ENCODE measurements around the gene OTULIN.

OTULIN gene

DNA sequence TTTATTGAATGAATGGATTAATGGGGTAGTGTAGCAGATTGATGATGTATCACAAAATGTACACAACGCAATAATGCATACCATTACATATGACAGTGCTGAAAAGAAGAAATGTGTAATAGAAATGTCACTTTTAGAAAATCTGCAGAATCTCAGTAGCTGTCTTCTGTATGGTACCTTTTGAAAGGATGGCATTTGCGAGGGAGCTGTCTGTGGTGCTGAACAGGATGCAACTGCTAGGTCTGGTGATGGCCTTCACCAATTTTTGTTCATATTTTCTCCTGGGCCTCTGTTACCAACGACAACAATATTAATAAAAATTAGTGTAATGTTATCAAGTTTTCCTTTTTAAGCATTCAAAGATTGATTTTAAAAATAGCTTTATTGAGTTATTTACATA, 36.2 kb upstream of the OTULIN start:
- Histone ChIP-seq H3K4me1 (ENCODE audit: insufficient read depth, low read length) (no peaks in the 10 kb centered on the region), H4K20me1 (ENCODE audit: insufficient read depth, low read length) (no peaks in the 10 kb centered on the region), H3K27ac (ENCODE audit: low read length) (no peak overlapping the region), H3K27me3 (ENCODE audit: insufficient read depth, low read length, poor library complexity) (no peaks in the 10 kb centered on the region), H3K79me2 (ENCODE audit: insufficient read depth, low read length) (no peaks in the 10 kb centered on the region), H3K9me3 (ENCODE audit: insufficient read depth, low read length, severe bottlenecking) (no peaks in the 10 kb centered on the region), H3K4me2 (ENCODE audit: insufficient read depth, low read length) (no peak overlapping the region), H3K9ac (ENCODE audit: low read depth, low read length) (no peak overlapping the region), H3K4me3 (ENCODE audit: low read depth in 1 of 2, low read length in 2 of 2) (no peak overlapping the region), H3K36me3 (ENCODE audit: insufficient read depth, low read length) (no peaks in the 10 kb centered on the region), H2AFZ (ENCODE audit: low read depth, low read length) (no peak overlapping the region)
- ATAC-seq (ENCODE audit: insufficient read depth, low read depth) (peak; percentile 93), DNase-seq (peak; percentile 73)
- TF ChIP-seq EZH2 (IDR thresholded peaks at IDR 0.05; ENCODE audit: borderline replicate concordance, low read depth, low read length, severe bottlenecking) = no peak
- TF ChIP-seq, protein P1, sequence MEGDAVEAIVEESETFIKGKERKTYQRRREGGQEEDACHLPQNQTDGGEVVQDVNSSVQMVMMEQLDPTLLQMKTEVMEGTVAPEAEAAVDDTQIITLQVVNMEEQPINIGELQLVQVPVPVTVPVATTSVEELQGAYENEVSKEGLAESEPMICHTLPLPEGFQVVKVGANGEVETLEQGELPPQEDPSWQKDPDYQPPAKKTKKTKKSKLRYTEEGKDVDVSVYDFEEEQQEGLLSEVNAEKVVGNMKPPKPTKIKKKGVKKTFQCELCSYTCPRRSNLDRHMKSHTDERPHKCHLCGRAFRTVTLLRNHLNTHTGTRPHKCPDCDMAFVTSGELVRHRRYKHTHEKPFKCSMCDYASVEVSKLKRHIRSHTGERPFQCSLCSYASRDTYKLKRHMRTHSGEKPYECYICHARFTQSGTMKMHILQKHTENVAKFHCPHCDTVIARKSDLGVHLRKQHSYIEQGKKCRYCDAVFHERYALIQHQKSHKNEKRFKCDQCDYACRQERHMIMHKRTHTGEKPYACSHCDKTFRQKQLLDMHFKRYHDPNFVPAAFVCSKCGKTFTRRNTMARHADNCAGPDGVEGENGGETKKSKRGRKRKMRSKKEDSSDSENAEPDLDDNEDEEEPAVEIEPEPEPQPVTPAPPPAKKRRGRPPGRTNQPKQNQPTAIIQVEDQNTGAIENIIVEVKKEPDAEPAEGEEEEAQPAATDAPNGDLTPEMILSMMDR (IDR thresholded peaks at IDR 0.05; ENCODE audit: borderline replicate concordance, extremely low read depth, low read length, poor library complexity, severe bottlenecking) = no peak

GRCh38 chr5:14630671-14631070, 33.8 kb upstream of the OTULIN start:
- no peak for ATAC-seq (ENCODE audit: insufficient read depth, low read depth)
- Histone ChIP-seq H3K4me2 (ENCODE audit: insufficient read depth, low read length) (no peak overlapping the region), H4K20me1 (ENCODE audit: insufficient read depth, low read length) (no peaks in the 10 kb centered on the region), H3K79me2 (ENCODE audit: insufficient read depth, low read length) (no peaks in the 10 kb centered on the region), H3K36me3 (ENCODE audit: insufficient read depth, low read length) (no peaks in the 10 kb centered on the region), H3K4me3 (ENCODE audit: low read depth in 1 of 2, low read length in 2 of 2) (no peak overlapping the region), H3K9me3 (ENCODE audit: insufficient read depth, low read length, severe bottlenecking) (no peaks in the 10 kb centered on the region), H3K9ac (ENCODE audit: low read depth, low read length) (no peak overlapping the region), H3K4me1 (ENCODE audit: insufficient read depth, low read length) (no peaks in the 10 kb centered on the region), H3K27ac (ENCODE audit: low read length) (no peak overlapping the region), H2AFZ (ENCODE audit: low read depth, low read length) (no peak overlapping the region), H3K27me3 (ENCODE audit: insufficient read depth, low read length, poor library complexity) (no peaks in the 10 kb centered on the region)
- no peak for DNase-seq
- TF ChIP-seq EZH2 (IDR thresholded peaks at IDR 0.05; ENCODE audit: borderline replicate concordance, low read depth, low read length, severe bottlenecking) = no peak
- TF ChIP-seq, protein P1 (IDR thresholded peaks at IDR 0.05; ENCODE audit: borderline replicate concordance, extremely low read depth, low read length, poor library complexity, severe bottlenecking) = no peak

GRCh38 chr5:14635656-14636055, 28.9 kb upstream of the OTULIN start:
- Histone ChIP-seq H3K9me3 (ENCODE audit: insufficient read depth, low read length, severe bottlenecking) (no peaks in the 10 kb centered on the region), H3K79me2 (ENCODE audit: insufficient read depth, low read length) (no peaks in the 10 kb centered on the region), H3K4me2 (ENCODE audit: insufficient read depth, low read length) (no peak overlapping the region), H3K4me3 (ENCODE audit: low read depth in 1 of 2, low read length in 2 of 2) (no peak overlapping the region), H3K4me1 (ENCODE audit: insufficient read depth, low read length) (no peaks in the 10 kb centered on the region), H3K9ac (ENCODE audit: low read depth, low read length) (no peak overlapping the region), H2AFZ (ENCODE audit: low read depth, low read length) (no peak overlapping the region), H3K36me3 (ENCODE audit: insufficient read depth, low read length) (no peaks in the 10 kb centered on the region), H3K27ac (ENCODE audit: low read length) (no peak overlapping the region), H4K20me1 (ENCODE audit: insufficient read depth, low read length) (no peaks in the 10 kb centered on the region), H3K27me3 (ENCODE audit: insufficient read depth, low read length, poor library complexity) (no peaks in the 10 kb centered on the region)
- ATAC-seq (ENCODE audit: insufficient read depth, low read depth) (no peak), DNase-seq (no peak)
- no peak for TF ChIP-seq EZH2 (IDR thresholded peaks at IDR 0.05; ENCODE audit: borderline replicate concordance, low read depth, low read length, severe bottlenecking)
- TF ChIP-seq, protein P1 (IDR thresholded peaks at IDR 0.05; ENCODE audit: borderline replicate concordance, extremely low read depth, low read length, poor library complexity, severe bottlenecking) = no peak

DNA sequence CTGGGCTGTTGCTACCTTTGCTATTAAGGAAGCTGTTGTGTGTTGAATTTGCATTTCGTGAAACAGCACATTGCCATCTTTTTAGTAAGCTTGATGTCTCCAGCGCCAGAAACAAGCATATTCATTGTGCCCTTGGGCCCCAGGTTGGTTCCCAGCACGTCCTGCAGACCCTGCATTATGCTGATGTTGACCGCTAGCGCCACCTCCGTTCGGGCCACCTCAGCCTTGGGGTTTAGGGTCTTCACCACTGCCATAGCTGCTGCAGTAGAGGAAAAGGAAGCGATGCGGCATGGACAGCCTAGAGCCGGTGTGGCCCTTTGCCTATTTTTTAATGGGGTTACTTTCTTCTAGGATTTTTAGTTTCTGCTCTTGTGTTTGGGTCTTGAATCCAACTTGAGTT, 23.8 kb upstream of the OTULIN start:
- ATAC-seq (ENCODE audit: insufficient read depth, low read depth) (no peak), DNase-seq (no peak)
- no peak overlapping the region for H3K9ac ChIP-seq (ENCODE audit: low read depth, low read length)
- no peaks in the 10 kb centered on the region for H3K79me2 ChIP-seq (ENCODE audit: insufficient read depth, low read length)
- no peak overlapping the region for H2AFZ ChIP-seq (ENCODE audit: low read depth, low read length)
- no peaks in the 10 kb centered on the region for H4K20me1 ChIP-seq (ENCODE audit: insufficient read depth, low read length)
- peaks cover 3% of the 10 kb centered on the region for H3K27me3 ChIP-seq (ENCODE audit: insufficient read depth, low read length, poor library complexity)
- no peaks in the 10 kb centered on the region for H3K9me3 ChIP-seq (ENCODE audit: insufficient read depth, low read length, severe bottlenecking)
- H3K4me2 ChIP-seq (ENCODE audit: insufficient read depth, low read length) = no peak overlapping the region
- H3K36me3 ChIP-seq (ENCODE audit: insufficient read depth, low read length) = no peaks in the 10 kb centered on the region
- TF ChIP-seq, protein P1 (IDR thresholded peaks at IDR 0.05; ENCODE audit: borderline replicate concordance, extremely low read depth, low read length, poor library complexity, severe bottlenecking) = no peak
- TF ChIP-seq EZH2 (IDR thresholded peaks at IDR 0.05; ENCODE audit: borderline replicate concordance, low read depth, low read length, severe bottlenecking) = no peak
- H3K4me1 ChIP-seq (ENCODE audit: insufficient read depth, low read length) = no peaks in the 10 kb centered on the region
- no peak overlapping the region for H3K4me3 ChIP-seq (ENCODE audit: low read depth in 1 of 2, low read length in 2 of 2)
- no peak overlapping the region for H3K27ac ChIP-seq (ENCODE audit: low read length)

All from DND-41 (cell line).